Ovary (tissue), 3 donors: ENCODE results near the gene KRCC1.
"Not testable (repeated sequence)": the region's sequence is repeated elsewhere in the genome, so short reads cannot be mapped to it uniquely, and the experiment has no call there.

Source experiments
- EP300 ChIP-seq: sonication (generic); formaldehyde crosslinking; IDR thresholded peaks from one replicate; pipeline ENCODE4 v1.6.1; 2017; ENCODE audit warnings: antibody characterized with exemption
- POLR2A ChIP-seq: fragments of 450-650 bp; IDR thresholded peaks from one replicate; pipeline ENCODE4 v1.6.1; 2017; ENCODE audit warnings: antibody characterized with exemption, mild to moderate bottlenecking, moderate library complexity
- TF ChIP-seq, protein P1 (sequence below), 3 donors: fragments of 450-650 bp in 2 of 3; fragments of 200-600 bp in 1 of 3; IDR thresholded peaks; one replicate each; pipeline versions ENCODE4 v1.5.1 to v1.8.0; 2016 to 2022; ENCODE audit warnings: antibody characterized with exemption in 3 of 3, mild to moderate bottlenecking in 1 of 3
- donor health status: DM: no; HTN: no; CAD: no.

DNA sequence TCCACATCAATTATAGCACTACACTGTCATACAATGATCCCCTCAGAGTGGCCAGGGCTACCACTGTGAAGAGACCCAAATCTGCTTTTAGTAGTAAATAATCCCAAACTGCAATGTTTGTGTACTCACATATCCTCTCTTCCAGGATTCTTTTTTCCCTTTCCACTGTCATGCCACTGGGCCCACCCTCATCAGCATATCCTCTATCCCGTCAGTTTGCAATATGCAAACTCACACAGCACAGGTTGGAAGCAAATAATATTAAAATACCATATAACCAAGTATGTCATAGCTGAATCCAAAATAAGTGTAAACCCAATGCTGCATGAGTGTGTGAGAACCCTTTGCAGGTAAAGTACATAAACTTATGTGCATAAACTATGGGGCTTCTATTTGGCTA, 68.1 kb downstream of the KRCC1 start:
- TF ChIP-seq, protein P1, sequence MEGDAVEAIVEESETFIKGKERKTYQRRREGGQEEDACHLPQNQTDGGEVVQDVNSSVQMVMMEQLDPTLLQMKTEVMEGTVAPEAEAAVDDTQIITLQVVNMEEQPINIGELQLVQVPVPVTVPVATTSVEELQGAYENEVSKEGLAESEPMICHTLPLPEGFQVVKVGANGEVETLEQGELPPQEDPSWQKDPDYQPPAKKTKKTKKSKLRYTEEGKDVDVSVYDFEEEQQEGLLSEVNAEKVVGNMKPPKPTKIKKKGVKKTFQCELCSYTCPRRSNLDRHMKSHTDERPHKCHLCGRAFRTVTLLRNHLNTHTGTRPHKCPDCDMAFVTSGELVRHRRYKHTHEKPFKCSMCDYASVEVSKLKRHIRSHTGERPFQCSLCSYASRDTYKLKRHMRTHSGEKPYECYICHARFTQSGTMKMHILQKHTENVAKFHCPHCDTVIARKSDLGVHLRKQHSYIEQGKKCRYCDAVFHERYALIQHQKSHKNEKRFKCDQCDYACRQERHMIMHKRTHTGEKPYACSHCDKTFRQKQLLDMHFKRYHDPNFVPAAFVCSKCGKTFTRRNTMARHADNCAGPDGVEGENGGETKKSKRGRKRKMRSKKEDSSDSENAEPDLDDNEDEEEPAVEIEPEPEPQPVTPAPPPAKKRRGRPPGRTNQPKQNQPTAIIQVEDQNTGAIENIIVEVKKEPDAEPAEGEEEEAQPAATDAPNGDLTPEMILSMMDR (IDR thresholded peaks at IDR 0.05) = not testable (repeated sequence)
- not testable (repeated sequence) for TF ChIP-seq EP300, POLR2A
